MM.1S (cell line): ENCODE results near the gene FLG2.

ENCODE experiments used
- CTCF ChIP-seq: fragments of 300-600 bp; sonication (generic); IDR thresholded peaks from 2 replicates; pipeline ENCODE4 v1.5.1; 2016; ENCODE audit warnings: antibody characterized with exemption, low read length, mixed read lengths
- EZH2 ChIP-seq: fragments of 300-600 bp; sonication (generic); optimal IDR thresholded peaks from 2 replicates; pipeline ENCODE3; 2017; ENCODE audit warnings: low read depth, mild to moderate bottlenecking, antibody characterized with exemption, low read length, mixed read lengths
- EZH2phosphoT487 ChIP-seq: fragments of 300-600 bp; sonication (generic); IDR thresholded peaks from 2 replicates; pipeline ENCODE4 v1.6.1; 2018; ENCODE audit warnings: antibody characterized with exemption, low read length

- no peak for TF ChIP-seq CTCF
- TF ChIP-seq EZH2: no peak
- no peak for TF ChIP-seq EZH2phosphoT487
These were observed 49.9 kb downstream of the FLG2 start for GRCh38 chr1:152309955-152310354.
